DND-41 (cell line): Measurements from ENCODE around the gene KCNG2.

ENCODE experiments used
- ATAC-seq: fragments of 200-7000 bp; cut with Tn5 transposase; 3 replicates; pipeline ENCODE4 v1.9.1; 2021; ENCODE audit warnings: low read depth; ENCODE audit not compliant: insufficient read depth
- DNase-seq: peaks from one replicate; pipeline ENCODE4 v3.0.0-alpha.2; 2020
- H2AFZ ChIP-seq: 2 replicates; pipeline ENCODE4 v1.6.0; 2012; ENCODE audit warnings: low read depth, low read length
- H3K27ac ChIP-seq: 2 replicates; pipeline ENCODE4 v1.5.1; 2012; ENCODE audit warnings: low read length, inconsistent platforms
- H3K27me3 ChIP-seq: fragments of 200-600 bp; sonication (generic); 2 replicates; pipeline ENCODE4 v1.6.0; 2012; ENCODE audit warnings: low read length, mild to moderate bottlenecking, inconsistent platforms; ENCODE audit not compliant: insufficient read depth, poor library complexity
- H3K36me3 ChIP-seq: 2 replicates; pipeline ENCODE4 v1.5.1; 2012; ENCODE audit warnings: low read length, inconsistent platforms; ENCODE audit not compliant: insufficient read depth
- H3K4me1 ChIP-seq: 2 replicates; pipeline ENCODE4 v1.5.1; 2012; ENCODE audit warnings: mild to moderate bottlenecking, low read length; ENCODE audit not compliant: insufficient read depth
- H3K4me2 ChIP-seq: 2 replicates; pipeline ENCODE4 v1.6.0; 2012; ENCODE audit warnings: mild to moderate bottlenecking, moderate library complexity, low read length, inconsistent platforms; ENCODE audit not compliant: insufficient read depth
- H3K4me3 ChIP-seq, 2 experiments: fragments of 200-600 bp in 1 of 2; shearing (Covaris generic) in 1 of 2; 2 replicates each; pipeline ENCODE4 v1.5.1; 2012 to 2016; ENCODE audit warnings: inconsistent platforms in 2 of 2, low read length in 2 of 2, mild to moderate bottlenecking in 2 of 2, low read depth in 1 of 2, moderate library complexity in 1 of 2
- H3K79me2 ChIP-seq: 2 replicates; pipeline ENCODE4 v1.6.0; 2012; ENCODE audit warnings: low read length, inconsistent platforms; ENCODE audit not compliant: insufficient read depth
- H3K9ac ChIP-seq: 2 replicates; pipeline ENCODE4 v1.6.0; 2012; ENCODE audit warnings: low read depth, mild to moderate bottlenecking, inconsistent platforms, low read length, moderate library complexity
- H3K9me3 ChIP-seq: 2 replicates; pipeline ENCODE4 v1.5.1; 2012; ENCODE audit warnings: low read length, moderate library complexity, mild to moderate bottlenecking, inconsistent platforms; ENCODE audit not compliant: insufficient read depth, severe bottlenecking
- H4K20me1 ChIP-seq: 2 replicates; pipeline ENCODE4 v1.6.0; 2012; ENCODE audit warnings: low read length; ENCODE audit not compliant: insufficient read depth
- CTCF ChIP-seq: IDR thresholded peaks from 2 replicates; pipeline ENCODE4 v1.5.1; 2012; ENCODE audit warnings: borderline replicate concordance, low read length, moderate library complexity, mild to moderate bottlenecking; ENCODE audit not compliant: poor library complexity, severe bottlenecking; ENCODE audit errors: extremely low read depth
- EZH2 ChIP-seq: IDR thresholded peaks from 3 replicates; pipeline ENCODE4 v1.6.1; 2012; ENCODE audit warnings: borderline replicate concordance, low read depth, mild to moderate bottlenecking, moderate library complexity, low read length, inconsistent platforms; ENCODE audit not compliant: severe bottlenecking

Gene KCNG2

GRCh38 chr18:79754022-79754761, 43.5 kb upstream of the KCNG2 start:
- TF ChIP-seq CTCF (no peak), EZH2 (no peak)
- no peaks in the 10 kb centered on the region for H3K4me1 ChIP-seq
- no peak for DNase-seq
- no peak for ATAC-seq
- no peak overlapping the region for H3K9ac ChIP-seq
- H4K20me1 ChIP-seq = peaks cover 12% of the 10 kb centered on the region; the same call in 1 of the 2 replicates
- no peak overlapping the region for H3K4me3 ChIP-seq
- no peak overlapping the region for H2AFZ ChIP-seq
- peaks cover 51% of the 10 kb centered on the region for H3K36me3 ChIP-seq
- peaks cover 6% of the 10 kb centered on the region for H3K9me3 ChIP-seq
- no peak overlapping the region for H3K4me2 ChIP-seq
- no peak overlapping the region for H3K27ac ChIP-seq
- peaks cover 5% of the 10 kb centered on the region; the same call in 1 of the 2 replicates for H3K79me2 ChIP-seq
- no peaks in the 10 kb centered on the region for H3K27me3 ChIP-seq

GRCh38 chr18:79754831-79755351, 42.8 kb upstream of the KCNG2 start:
- no peaks in the 10 kb centered on the region for H3K27me3 ChIP-seq
- TF ChIP-seq EZH2 (no peak), CTCF (no peak)
- peaks cover 5% of the 10 kb centered on the region; the same call in 1 of the 2 replicates for H3K79me2 ChIP-seq
- H3K9ac ChIP-seq = no peak overlapping the region
- peaks cover under 1% of the 10 kb centered on the region; the same call in 1 of the 2 replicates for H3K4me1 ChIP-seq
- peaks cover 7% of the 10 kb centered on the region; the same call in 1 of the 2 replicates for H4K20me1 ChIP-seq
- no peak overlapping the region for H3K4me2 ChIP-seq
- ATAC-seq (no peak), DNase-seq (no peak)
- no peak overlapping the region for H2AFZ ChIP-seq
- no peak overlapping the region for H3K4me3 ChIP-seq
- H3K27ac ChIP-seq = no peak overlapping the region
- H3K36me3 ChIP-seq = peaks cover 45% of the 10 kb centered on the region
- H3K9me3 ChIP-seq = peaks cover 9% of the 10 kb centered on the region

- Histone ChIP-seq H3K4me1 (peaks cover 7% of the 10 kb centered on the region), H3K79me2 (peaks cover 5% of the 10 kb centered on the region; the same call in 1 of the 2 replicates), H3K9me3 (peaks cover 9% of the 10 kb centered on the region), H3K36me3 (peaks cover 45% of the 10 kb centered on the region), H3K27ac (no peak overlapping the region), H3K27me3 (no peaks in the 10 kb centered on the region), H4K20me1 (peaks cover 7% of the 10 kb centered on the region; the same call in 1 of the 2 replicates), H3K4me3 (no peak overlapping the region), H3K4me2 (no peak overlapping the region), H3K9ac (no peak overlapping the region), H2AFZ (no peak overlapping the region)
- DNase-seq (no peak), ATAC-seq (no peak)
- no peak for TF ChIP-seq EZH2
- no peak for TF ChIP-seq CTCF
Observed at GRCh38 chr18:79755496-79756142, 42.1 kb upstream of the KCNG2 start.
